ENCODE results near the gene PCDHA5. TPM values are rescaled to one million over a fixed set of nuclear protein-coding genes. Genes with fewer than 3 reads are reported as not detected.
A peak's percentile ranks its signal among the peaks of the same experiment; 100 is the strongest.
"Not testable (repeated sequence)": the region's sequence is repeated elsewhere in the genome, so short reads cannot be mapped to it uniquely, and the experiment has no call there.

PCDHA5 gene
- total RNA-seq, 2 experiments from 2014 or later: not detected

DNA sequence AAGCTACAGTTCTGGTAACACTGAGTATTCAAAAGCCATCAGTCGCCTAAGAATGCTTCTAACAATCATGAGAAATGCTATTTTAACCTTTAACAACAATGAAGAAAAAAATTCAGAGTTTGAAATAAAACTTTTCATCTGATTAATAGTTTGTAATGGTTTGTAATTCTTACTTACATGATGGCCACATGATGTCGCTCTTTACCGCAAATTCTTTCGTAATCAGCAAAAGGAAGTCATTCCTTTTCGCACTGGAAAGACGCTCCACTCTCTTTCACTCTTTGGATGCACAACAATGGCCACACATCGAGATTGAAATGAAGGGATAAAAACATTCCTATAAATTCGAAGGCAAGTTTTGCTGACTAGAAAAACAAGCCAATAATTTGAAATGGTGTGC is 12.6 kb downstream of the PCDHA5 start, which contains the start of gene PCDHA7:
Gene PCDHA7 (plus strand): TSS at position 277 of the 400 bp plus-strand sequence. CDS start 115 bp downstream, at position 392.
- Histone ChIP-seq H3K27ac (ENCODE audit: low read depth, low read length, poor library complexity, severe bottlenecking) (no peak within 1 kb of the TSS), H3K9me2 (ENCODE audit: insufficient read depth, low read length) (no peaks in the 10 kb centered on the region), H3K79me2 (ENCODE audit: insufficient read depth, low read depth, low read length) (no peaks in the 10 kb centered on the region), H3K4me2 (ENCODE audit: low read length) (no peak within 1 kb of the TSS), H3K4me3 (ENCODE audit: low read depth, low read length, poor library complexity, severe bottlenecking) (no peak within 1 kb of the TSS), H3K4me1 (ENCODE audit: insufficient read depth, low read length, poor library complexity, severe bottlenecking) (no peaks in the 10 kb centered on the region), H4K20me1 (ENCODE audit: insufficient read depth, low read length) (no peaks in the 10 kb centered on the region), H3K9me3 (ENCODE audit: low read length) (no peaks in the 10 kb centered on the region), H3K36me3 (ENCODE audit: insufficient read depth, low read length) (no peaks in the 10 kb centered on the region), H2AFZ (ENCODE audit: low read length) (no peak within 1 kb of the TSS)
- DNase-seq (ENCODE audit: low spot score): no peak
- POLR2A ChIA-PET: no interaction called here
- TF ChIP-seq EZH2phosphoT487 (IDR thresholded peaks at IDR 0.05; ENCODE audit: borderline replicate concordance, low read depth, low read length): no peak
- TF ChIP-seq, protein P1, sequence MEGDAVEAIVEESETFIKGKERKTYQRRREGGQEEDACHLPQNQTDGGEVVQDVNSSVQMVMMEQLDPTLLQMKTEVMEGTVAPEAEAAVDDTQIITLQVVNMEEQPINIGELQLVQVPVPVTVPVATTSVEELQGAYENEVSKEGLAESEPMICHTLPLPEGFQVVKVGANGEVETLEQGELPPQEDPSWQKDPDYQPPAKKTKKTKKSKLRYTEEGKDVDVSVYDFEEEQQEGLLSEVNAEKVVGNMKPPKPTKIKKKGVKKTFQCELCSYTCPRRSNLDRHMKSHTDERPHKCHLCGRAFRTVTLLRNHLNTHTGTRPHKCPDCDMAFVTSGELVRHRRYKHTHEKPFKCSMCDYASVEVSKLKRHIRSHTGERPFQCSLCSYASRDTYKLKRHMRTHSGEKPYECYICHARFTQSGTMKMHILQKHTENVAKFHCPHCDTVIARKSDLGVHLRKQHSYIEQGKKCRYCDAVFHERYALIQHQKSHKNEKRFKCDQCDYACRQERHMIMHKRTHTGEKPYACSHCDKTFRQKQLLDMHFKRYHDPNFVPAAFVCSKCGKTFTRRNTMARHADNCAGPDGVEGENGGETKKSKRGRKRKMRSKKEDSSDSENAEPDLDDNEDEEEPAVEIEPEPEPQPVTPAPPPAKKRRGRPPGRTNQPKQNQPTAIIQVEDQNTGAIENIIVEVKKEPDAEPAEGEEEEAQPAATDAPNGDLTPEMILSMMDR (conservative IDR thresholded peaks at IDR 0.05; ENCODE audit: low read length): peak; percentile 62
- intact Hi-C loops (cut with micrococcal nuclease; ENCODE audit: unreplicated experiment): no loop called here
- CTCF ChIA-PET (ENCODE audit: unreplicated experiment): no interaction called here
- BruUV-seq (replicated peaks): no TSS peak

DNA sequence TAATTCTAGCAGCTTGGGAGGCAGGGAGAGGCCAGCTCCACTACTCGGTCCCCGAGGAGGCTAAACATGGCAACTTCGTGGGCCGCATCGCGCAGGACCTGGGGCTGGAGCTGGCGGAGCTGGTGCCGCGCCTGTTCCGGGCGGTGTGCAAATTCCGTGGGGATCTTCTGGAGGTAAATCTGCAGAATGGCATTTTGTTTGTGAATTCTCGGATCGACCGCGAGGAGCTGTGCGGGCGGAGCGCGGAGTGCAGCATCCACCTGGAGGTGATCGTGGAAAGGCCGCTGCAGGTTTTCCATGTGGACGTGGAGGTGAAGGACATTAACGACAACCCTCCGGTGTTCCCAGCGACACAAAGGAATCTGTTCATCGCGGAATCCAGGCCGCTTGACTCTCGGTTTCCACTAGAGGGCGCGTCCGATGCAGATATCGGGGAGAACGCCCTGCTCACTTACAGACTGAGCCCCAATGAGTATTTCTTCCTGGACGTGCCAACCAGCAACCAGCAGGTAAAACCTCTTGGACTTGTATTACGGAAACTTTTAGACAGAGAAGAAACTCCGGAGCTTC is 13.1 kb downstream of the PCDHA5 start:
- H3K36me3 ChIP-seq (ENCODE audit: insufficient read depth, low read length); H3K79me2 ChIP-seq (ENCODE audit: insufficient read depth, low read depth, low read length); intact Hi-C loops (cut with micrococcal nuclease; ENCODE audit: unreplicated experiment); POLR2A ChIA-PET; CTCF ChIA-PET (ENCODE audit: unreplicated experiment); H2AFZ ChIP-seq (ENCODE audit: low read length); BruUV-seq (replicated peaks); DNase-seq (ENCODE audit: low spot score); H3K9me2 ChIP-seq (ENCODE audit: insufficient read depth, low read length); H3K4me2 ChIP-seq (ENCODE audit: low read length); H3K9me3 ChIP-seq (ENCODE audit: low read length); H3K4me1 ChIP-seq (ENCODE audit: insufficient read depth, low read length, poor library complexity, severe bottlenecking); H3K4me3 ChIP-seq (ENCODE audit: low read depth, low read length, poor library complexity, severe bottlenecking); H3K27ac ChIP-seq (ENCODE audit: low read depth, low read length, poor library complexity, severe bottlenecking); H4K20me1 ChIP-seq (ENCODE audit: insufficient read depth, low read length): not testable (repeated sequence)

DNA sequence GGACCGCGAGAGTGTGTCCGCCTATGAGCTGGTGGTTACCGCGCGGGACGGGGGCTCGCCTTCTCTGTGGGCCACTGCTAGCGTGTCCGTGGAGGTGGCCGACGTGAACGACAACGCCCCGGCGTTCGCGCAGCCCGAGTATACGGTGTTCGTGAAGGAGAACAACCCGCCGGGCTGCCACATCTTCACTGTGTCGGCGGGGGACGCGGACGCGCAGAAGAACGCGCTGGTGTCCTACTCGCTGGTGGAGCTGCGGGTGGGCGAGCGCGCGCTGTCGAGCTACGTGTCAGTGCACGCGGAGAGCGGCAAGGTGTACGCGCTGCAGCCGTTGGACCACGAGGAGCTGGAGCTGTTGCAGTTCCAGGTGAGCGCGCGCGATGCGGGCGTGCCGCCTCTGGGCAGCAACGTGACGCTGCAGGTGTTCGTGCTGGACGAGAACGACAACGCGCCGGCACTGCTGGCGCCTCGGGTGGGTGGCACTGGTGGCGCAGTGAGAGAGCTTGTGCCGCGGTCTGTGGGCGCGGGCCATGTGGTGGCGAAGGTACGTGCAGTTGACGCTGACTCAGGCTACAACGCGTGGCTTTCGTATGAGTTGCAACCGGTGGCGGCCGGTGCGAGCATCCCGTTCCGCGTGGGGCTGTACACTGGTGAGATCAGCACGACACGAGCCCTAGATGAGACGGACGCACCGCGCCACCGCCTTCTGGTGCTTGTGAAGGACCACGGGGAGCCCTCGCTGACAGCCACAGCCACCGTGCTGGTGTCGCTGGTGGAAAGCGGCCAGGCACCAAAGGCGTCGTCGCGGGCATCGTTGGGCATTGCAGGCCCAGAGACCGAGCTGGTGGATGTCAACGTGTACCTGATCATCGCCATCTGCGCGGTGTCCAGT is 14.5 kb downstream of the PCDHA5 start:
- no peaks in the 10 kb centered on the region for H3K4me1 ChIP-seq (ENCODE audit: insufficient read depth, low read length, poor library complexity, severe bottlenecking)
- POLR2A ChIA-PET: no interaction called here
- no peaks in the 10 kb centered on the region for H3K36me3 ChIP-seq (ENCODE audit: insufficient read depth, low read length)
- no peaks in the 10 kb centered on the region for H3K79me2 ChIP-seq (ENCODE audit: insufficient read depth, low read depth, low read length)
- no peaks in the 10 kb centered on the region for H4K20me1 ChIP-seq (ENCODE audit: insufficient read depth, low read length)
- CTCF ChIA-PET (ENCODE audit: unreplicated experiment): no interaction called here
- no peak for DNase-seq (ENCODE audit: low spot score)
- no TSS peak for BruUV-seq (replicated peaks)
- H3K4me2 ChIP-seq (ENCODE audit: low read length): no peak overlapping the region
- H3K4me3 ChIP-seq (ENCODE audit: low read depth, low read length, poor library complexity, severe bottlenecking): no peak overlapping the region
- TF ChIP-seq, protein P1 (conservative IDR thresholded peaks at IDR 0.05; ENCODE audit: low read length): no peak
- H3K27ac ChIP-seq (ENCODE audit: low read depth, low read length, poor library complexity, severe bottlenecking): no peak overlapping the region
- H2AFZ ChIP-seq (ENCODE audit: low read length): no peak overlapping the region
- intact Hi-C loops (cut with micrococcal nuclease; ENCODE audit: unreplicated experiment): no loop called here
- H3K9me3 ChIP-seq (ENCODE audit: low read length): no peaks in the 10 kb centered on the region
- H3K9me2 ChIP-seq (ENCODE audit: insufficient read depth, low read length): no peaks in the 10 kb centered on the region

Measured in OCI-LY7 (cell line).